SK-N-SH (cell line): ENCODE results near the gene EXOC4. TPM values are rescaled to one million over a fixed set of nuclear protein-coding genes. Genes with fewer than 3 reads are reported as not detected.

Source experiments
- CTCF ChIA-PET: fragments of 300-600, 350-600 bp; formaldehyde crosslinking; extraction: SDS; loops from one replicate; lab custom pipeline; 2021; lab: Yijun Ruan, JAX
- POLR2A ChIA-PET: fragments of 350-600 bp; sonication (Branson Sonifier 250); formaldehyde crosslinking; extraction: SDS; loops from one replicate; lab custom pipeline; 2020; ENCODE audit warnings: antibody characterized with exemption, inconsistent platforms; lab: Yijun Ruan, JAX
- DNase-seq: peaks from one replicate; pipeline ENCODE4 v3.0.0; 2012
- H2AFZ ChIP-seq: fragments of 200-600 bp; sonication (generic); 2 replicates; pipeline ENCODE4 v1.8.1; 2016; ENCODE audit warnings: antibody characterized with exemption, mild to moderate bottlenecking, low read depth
- H3F3A ChIP-seq: fragments of 200-600 bp; sonication (generic); replicated peaks from 2 replicates; pipeline ENCODE3; 2016; ENCODE audit warnings: antibody characterized with exemption, mild to moderate bottlenecking; ENCODE audit not compliant: insufficient read depth
- H3K27ac ChIP-seq, 2 experiments: fragments of 200-500 bp in 1 of 2; fragments of 200-600 bp in 1 of 2; sonication (Bioruptor generic) in 1 of 2; sonication (generic), shearing (Covaris generic) in 1 of 2; 2 replicates each; pipeline versions ENCODE4 v1.5.1 to v1.6.1; 2014 to 2016; ENCODE audit warnings: low read depth in 2 of 2, inconsistent platforms in 1 of 2, low read length in 1 of 2, mild to moderate bottlenecking in 1 of 2, mixed read lengths in 1 of 2
- H3K27me3 ChIP-seq: fragments of 200-600 bp; sonication (generic), shearing (Covaris generic); 2 replicates; pipeline ENCODE4 v1.6.1; 2016; ENCODE audit warnings: mixed run types; ENCODE audit not compliant: insufficient read depth
- H3K36me3 ChIP-seq, 2 experiments: fragments of 200-500 bp in 1 of 2; fragments of 200-600 bp in 1 of 2; sonication (Bioruptor generic) in 1 of 2; sonication (generic) in 1 of 2; replicated peaks in 1 of 2; 2 replicates each; pipeline versions ENCODE3 to v1.5.1; 2014 to 2016; ENCODE audit warnings: low read length in 1 of 2, mild to moderate bottlenecking in 1 of 2; ENCODE audit not compliant: insufficient read depth in 2 of 2, control insufficient read depth in 1 of 2
- H3K4me1 ChIP-seq, 2 experiments: fragments of 200-500 bp in 1 of 2; fragments of 200-600 bp in 1 of 2; sonication (Bioruptor generic) in 1 of 2; sonication (generic), shearing (Covaris generic) in 1 of 2; 2 replicates each; pipeline versions ENCODE4 v1.5.1 to v1.6.1; 2014 to 2016; ENCODE audit warnings: low read depth in 1 of 2, low read length in 1 of 2, mixed run types in 1 of 2; ENCODE audit not compliant: insufficient read depth in 2 of 2, control insufficient read depth in 1 of 2
- H3K4me2 ChIP-seq: fragments of 200-600 bp; sonication (generic), shearing (Covaris generic); 2 replicates; pipeline ENCODE4 v1.6.1; 2017; ENCODE audit warnings: mixed run types
- H3K4me3 ChIP-seq, 2 experiments: fragments of 200-500 bp in 1 of 2; fragments of 200-600 bp in 1 of 2; sonication (Bioruptor generic) in 1 of 2; sonication (generic), shearing (Covaris generic) in 1 of 2; 2 replicates each; pipeline versions ENCODE4 v1.5.1 to v1.8.1; 2014 to 2016; ENCODE audit warnings: low read depth in 2 of 2, inconsistent platforms in 1 of 2, low read length in 1 of 2, mild to moderate bottlenecking in 1 of 2, mixed read lengths in 1 of 2, moderate library complexity in 1 of 2
- H3K79me2 ChIP-seq: fragments of 200-600 bp; sonication (generic); 2 replicates; pipeline ENCODE4 v1.8.1; 2017; ENCODE audit warnings: mild to moderate bottlenecking; ENCODE audit not compliant: insufficient read depth
- H3K9ac ChIP-seq: fragments of 200-600 bp; sonication (generic); 2 replicates; pipeline ENCODE4 v1.6.1; 2017; ENCODE audit warnings: mixed run types
- H3K9me2 ChIP-seq: fragments of 200-600 bp; sonication (generic); 2 replicates; pipeline ENCODE4 v1.6.1; 2017; ENCODE audit warnings: mixed run types
- H3K9me3 ChIP-seq: fragments of 200-600 bp; sonication (generic); 2 replicates; pipeline ENCODE4 v1.6.1; 2017; ENCODE audit warnings: mixed run types, mild to moderate bottlenecking, moderate library complexity
- H4K20me1 ChIP-seq: fragments of 200-600 bp; sonication (generic); 2 replicates; pipeline ENCODE4 v1.6.1; 2017; ENCODE audit warnings: mild to moderate bottlenecking, mixed run types; ENCODE audit not compliant: insufficient read depth
- FOXJ3 ChIP-seq: sonication (generic); formaldehyde crosslinking; IDR thresholded peaks from 2 replicates; pipeline ENCODE4 v1.5.1; 2020; ENCODE audit warnings: mild to moderate bottlenecking, missing genetic modification reagents
- GABPA ChIP-seq: IDR thresholded peaks from 2 replicates; pipeline ENCODE4 v1.4.0; 2012; ENCODE audit warnings: low read depth, mild to moderate bottlenecking
- GATA2 ChIP-seq: sonication (generic); formaldehyde crosslinking; IDR thresholded peaks from 2 replicates; pipeline ENCODE4 v1.5.0; 2020; ENCODE audit warnings: mild to moderate bottlenecking, missing genetic modification reagents
- MEF2A ChIP-seq: IDR thresholded peaks from 2 replicates; pipeline ENCODE4 v1.4.0; 2012; ENCODE audit warnings: low read depth, borderline replicate concordance
- MXI1 ChIP-seq: IDR thresholded peaks from 2 replicates; pipeline ENCODE4 v1.6.1; 2012; ENCODE audit warnings: mild to moderate bottlenecking, low read depth, low read length, improper control_type of control experiment
- NRF1 ChIP-seq: IDR thresholded peaks from 2 replicates; pipeline ENCODE4 v1.6.1; 2012; ENCODE audit warnings: low read depth, mild to moderate bottlenecking, low read length
- SIN3A ChIP-seq: IDR thresholded peaks from 2 replicates; pipeline ENCODE4 v1.6.1; 2012; ENCODE audit warnings: low read depth, mild to moderate bottlenecking, low read length, moderate library complexity, borderline replicate concordance
- SMC3 ChIP-seq: IDR thresholded peaks from 2 replicates; pipeline ENCODE4 v1.6.1; 2012; ENCODE audit warnings: low read depth, low read length, improper control_type of control experiment
- TAF1 ChIP-seq: IDR thresholded peaks from 2 replicates; pipeline ENCODE4 v1.6.1; 2012; ENCODE audit warnings: low read depth, mild to moderate bottlenecking, low read length, moderate library complexity, borderline replicate concordance
- TCF12 ChIP-seq: IDR thresholded peaks from 2 replicates; pipeline ENCODE4 v1.4.0; 2012
- TEAD4 ChIP-seq: IDR thresholded peaks from 2 replicates; pipeline ENCODE4 v1.4.0; 2012; ENCODE audit warnings: mild to moderate bottlenecking, borderline replicate concordance; ENCODE audit not compliant: insufficient read depth
- WGBS: methylation state at CpG from one replicate; pipeline ENCODE4 v1.1.6; 2017; ENCODE audit warnings: low lambda C conversion rate; 5-methylcytosine and 5-hydroxymethylcytosine counted together
- polyA plus RNA-seq, 3 experiments: library from polyadenylated mRNA; depleted of rRNA; stranded (reverse); fragments of >200 nt; gene quantifications; 2 replicates each; pipeline ENCODE4 v1.2.3, GENCODE V29; 2012
- TF ChIP-seq, protein P1 (sequence below): fragments of 200-600 bp; sonication (generic); IDR thresholded peaks from 2 replicates; pipeline ENCODE4 v1.6.1; 2017; ENCODE audit warnings: antibody characterized with exemption, mild to moderate bottlenecking, moderate library complexity

The EXOC4 gene
- polyA plus RNA-seq, 1 of the 3 experiments (the other 2 are of a cell fraction) = 37.3 TPM

DNA sequence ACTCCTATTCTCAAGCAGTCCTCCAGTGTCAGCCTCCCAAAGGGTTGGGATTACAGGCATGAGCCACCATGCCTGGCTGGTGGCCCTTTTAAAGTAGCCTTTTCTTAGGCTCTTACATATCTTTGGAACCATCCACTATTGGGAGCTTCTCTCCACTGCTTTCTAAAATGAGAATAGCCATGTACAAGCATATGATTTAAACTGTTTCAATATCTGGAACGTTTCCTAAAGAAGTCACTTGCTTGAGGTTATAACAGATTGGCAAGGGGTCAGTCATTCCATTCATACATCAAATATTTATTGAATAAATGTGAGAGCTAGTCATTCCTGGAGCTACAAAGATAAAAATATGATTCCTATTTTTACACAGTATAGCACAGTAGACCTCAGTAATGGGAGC is 776.9 kb downstream of the EXOC4 start:
- Histone ChIP-seq H2AFZ (no peak overlapping the region), H3F3A (no peaks in the 10 kb centered on the region), H3K36me3 (peaks cover 0 to 9% of the 10 kb centered on the region in 2 experiments), H4K20me1 (no peaks in the 10 kb centered on the region), H3K79me2 (no peaks in the 10 kb centered on the region), H3K9me2 (no peaks in the 10 kb centered on the region), H3K4me3 (no peak overlapping the region), H3K4me1 (peaks cover 0 to 14% of the 10 kb centered on the region in 2 experiments; a peak in 2 of 4 replicates), H3K27ac (no peak overlapping the region), H3K9me3 (no peaks in the 10 kb centered on the region), H3K9ac (no peak overlapping the region), H3K27me3 (no peaks in the 10 kb centered on the region), H3K4me2 (no peak overlapping the region)
- TF ChIP-seq GABPA = no peak
- TF ChIP-seq NRF1 = no peak
- TF ChIP-seq, protein P1, sequence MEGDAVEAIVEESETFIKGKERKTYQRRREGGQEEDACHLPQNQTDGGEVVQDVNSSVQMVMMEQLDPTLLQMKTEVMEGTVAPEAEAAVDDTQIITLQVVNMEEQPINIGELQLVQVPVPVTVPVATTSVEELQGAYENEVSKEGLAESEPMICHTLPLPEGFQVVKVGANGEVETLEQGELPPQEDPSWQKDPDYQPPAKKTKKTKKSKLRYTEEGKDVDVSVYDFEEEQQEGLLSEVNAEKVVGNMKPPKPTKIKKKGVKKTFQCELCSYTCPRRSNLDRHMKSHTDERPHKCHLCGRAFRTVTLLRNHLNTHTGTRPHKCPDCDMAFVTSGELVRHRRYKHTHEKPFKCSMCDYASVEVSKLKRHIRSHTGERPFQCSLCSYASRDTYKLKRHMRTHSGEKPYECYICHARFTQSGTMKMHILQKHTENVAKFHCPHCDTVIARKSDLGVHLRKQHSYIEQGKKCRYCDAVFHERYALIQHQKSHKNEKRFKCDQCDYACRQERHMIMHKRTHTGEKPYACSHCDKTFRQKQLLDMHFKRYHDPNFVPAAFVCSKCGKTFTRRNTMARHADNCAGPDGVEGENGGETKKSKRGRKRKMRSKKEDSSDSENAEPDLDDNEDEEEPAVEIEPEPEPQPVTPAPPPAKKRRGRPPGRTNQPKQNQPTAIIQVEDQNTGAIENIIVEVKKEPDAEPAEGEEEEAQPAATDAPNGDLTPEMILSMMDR = no peak
- WGBS = 59% methylated on average over 1 of the region's 1 CpG
- CTCF ChIA-PET = interaction anchor here (1.0 to 5.9 kb wide), 2 partner anchors 10 to 12 kb away, joined by 3 to 55 read pairs; no protein-coding TSS in a partner anchor
- POLR2A ChIA-PET = no interaction called here
- no peak for DNase-seq

DNA sequence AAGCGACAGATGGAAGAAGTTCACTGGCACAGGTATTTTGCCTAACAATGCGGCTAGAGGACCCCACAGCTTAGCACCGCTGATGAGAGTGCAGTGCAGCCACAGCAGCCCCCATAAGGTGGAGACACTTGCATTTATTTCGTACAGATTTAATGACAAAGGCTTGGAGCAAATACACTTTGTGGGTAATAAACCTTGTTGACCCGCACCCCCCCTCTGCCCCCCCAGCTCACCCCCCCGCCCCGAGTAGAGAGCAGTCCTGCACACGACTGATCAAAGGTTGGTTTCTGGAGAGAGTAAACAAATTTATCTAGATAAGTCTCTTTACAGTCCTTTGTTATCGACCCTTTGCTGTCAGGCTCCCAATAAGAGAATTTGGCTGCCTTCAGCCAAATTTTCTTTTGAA is 777.6 kb downstream of the EXOC4 start:
- no peak overlapping the region for H3K4me3 ChIP-seq
- H3K27ac ChIP-seq = no peak overlapping the region
- no peaks in the 10 kb centered on the region for H3K9me2 ChIP-seq
- peaks cover 0 to 7% of the 10 kb centered on the region in 2 experiments; a peak in 2 of 4 replicates for H3K4me1 ChIP-seq
- ChIA-PET CTCF (interaction anchor here (1.0 to 5.9 kb wide), 4 partner anchors 10 to 288 kb away, joined by 3 to 55 read pairs (median 9); no protein-coding TSS in a partner anchor), POLR2A (no interaction called here)
- 82% methylated on average over 9 of the region's 9 CpGs for WGBS
- no peak overlapping the region for H2AFZ ChIP-seq
- no peak overlapping the region for H3K4me2 ChIP-seq
- TF ChIP-seq FOXJ3 (no peak), GATA2 (CRISPR knock-in tag) (no peak), SIN3A (no peak), TAF1 (no peak), MEF2A (no peak), TCF12 (no peak), TEAD4 (no peak), SMC3 (no peak), MXI1 (no peak), GABPA (no peak)
- TF ChIP-seq, protein P1 = no peak
- no peak for DNase-seq
- H3K79me2 ChIP-seq = no peaks in the 10 kb centered on the region
- H3K27me3 ChIP-seq = no peaks in the 10 kb centered on the region
- no peaks in the 10 kb centered on the region for H4K20me1 ChIP-seq
- no peaks in the 10 kb centered on the region for H3F3A ChIP-seq
- peaks cover 0 to 9% of the 10 kb centered on the region in 2 experiments for H3K36me3 ChIP-seq
- no peak overlapping the region for H3K9ac ChIP-seq
- H3K9me3 ChIP-seq = no peaks in the 10 kb centered on the region
